ENCODE data around the gene HIVEP1.

The HIVEP1 gene

GRCh38 chr6:12115001-12115400, 102.9 kb downstream of the HIVEP1 start:
- no peak for DNase-seq (ENCODE audit: low read depth in 2 of 3, low spot score in 1 of 3)

GRCh38 chr6:12115492-12115891, 103.4 kb downstream of the HIVEP1 start:
- no peak for DNase-seq (ENCODE audit: low read depth in 2 of 3, low spot score in 1 of 3)

GRCh38 chr6:12116264-12116800, 104.2 kb downstream of the HIVEP1 start:
- no peak for DNase-seq (ENCODE audit: low read depth in 2 of 3, low spot score in 1 of 3)

- DNase-seq (ENCODE audit: low read depth in 2 of 3, low spot score in 1 of 3) = no peak
These were observed 104.9 kb downstream of the HIVEP1 start for GRCh38 chr6:12116978-12117377.

GRCh38 chr6:12118607-12119006, 106.5 kb downstream of the HIVEP1 start:
- no peak for DNase-seq (ENCODE audit: low read depth in 2 of 3, low spot score in 1 of 3)

GRCh38 chr6:12119085-12119588, 107.0 kb downstream of the HIVEP1 start:
- peak; percentile 16 to 20 (median 18) for DNase-seq (ENCODE audit: low read depth in 2 of 3, low spot score in 1 of 3)

- no peak for DNase-seq (ENCODE audit: low read depth in 2 of 3, low spot score in 1 of 3)
These were observed 113.3 kb downstream of the HIVEP1 start for GRCh38 chr6:12125396-12125795.

- DNase-seq (ENCODE audit: low read depth in 2 of 3, low spot score in 1 of 3) = no peak
These were observed 113.9 kb downstream of the HIVEP1 start for GRCh38 chr6:12126051-12126450.

GRCh38 chr6:12129523-12129922, 117.4 kb downstream of the HIVEP1 start:
- DNase-seq (ENCODE audit: low read depth in 2 of 3, low spot score in 1 of 3) = no peak

GRCh38 chr6:12132351-12133222, 120.5 kb downstream of the HIVEP1 start:
- DNase-seq (ENCODE audit: low read depth in 2 of 3, low spot score in 1 of 3) = no peak

GRCh38 chr6:12134581-12134980, 122.5 kb downstream of the HIVEP1 start:
- no peak for DNase-seq (ENCODE audit: low read depth in 2 of 3, low spot score in 1 of 3)

GRCh38 chr6:12134991-12135390, 122.9 kb downstream of the HIVEP1 start:
- DNase-seq (ENCODE audit: low read depth in 2 of 3, low spot score in 1 of 3) = no peak

GRCh38 chr6:12136905-12137304, 124.8 kb downstream of the HIVEP1 start:
- no peak for DNase-seq (ENCODE audit: low read depth in 2 of 3, low spot score in 1 of 3)

GRCh38 chr6:12137480-12137879, 125.4 kb downstream of the HIVEP1 start:
- no peak for DNase-seq (ENCODE audit: low read depth in 2 of 3, low spot score in 1 of 3)

GRCh38 chr6:12138381-12138780, 126.3 kb downstream of the HIVEP1 start:
- DNase-seq (ENCODE audit: low read depth in 2 of 3, low spot score in 1 of 3) = peak in 1 of 3 donors; percentile 7

- no peak for DNase-seq (ENCODE audit: low read depth in 2 of 3, low spot score in 1 of 3)
These were observed 126.8 kb downstream of the HIVEP1 start for GRCh38 chr6:12138936-12139335.

GRCh38 chr6:12147557-12148316, 135.6 kb downstream of the HIVEP1 start:
- no peak for DNase-seq (ENCODE audit: low read depth in 2 of 3, low spot score in 1 of 3)

GRCh38 chr6:12148317-12148801, 136.2 kb downstream of the HIVEP1 start:
- DNase-seq (ENCODE audit: low read depth in 2 of 3, low spot score in 1 of 3) = no peak

- no peak for DNase-seq (ENCODE audit: low read depth in 2 of 3, low spot score in 1 of 3)
These were observed 136.7 kb downstream of the HIVEP1 start for GRCh38 chr6:12148841-12149240.

- no peak for DNase-seq (ENCODE audit: low read depth in 2 of 3, low spot score in 1 of 3)
These were observed 137.9 kb downstream of the HIVEP1 start for GRCh38 chr6:12149944-12150510.

GRCh38 chr6:12150812-12151432, 138.8 kb downstream of the HIVEP1 start:
- DNase-seq (ENCODE audit: low read depth in 2 of 3, low spot score in 1 of 3) = peak in 1 of 3 donors; percentile 16
